B cell (primary cell): Measurements from ENCODE around the gene ERC1. TPM values are rescaled to one million over a fixed set of nuclear protein-coding genes. Genes with fewer than 3 reads are reported as not detected.
A peak's percentile ranks its signal among the peaks of the same experiment; 100 is the strongest.

ENCODE experiments used
- ATAC-seq: fragments of 200-7000 bp; cut with Tn5 transposase; one replicate; pipeline ENCODE4 v1.10.0; 2021; ENCODE audit warnings: low read depth, mild to moderate bottlenecking, moderate number of reproducible peaks, moderate library complexity
- CTCF ChIA-PET: fragments of 350-600 bp; sonication (Branson Sonifier 250); formaldehyde crosslinking; loops from one replicate; lab custom pipeline; 2021; ENCODE audit warnings: antibody characterized with exemption, inconsistent platforms; lab: Charles Lee
- POLR2A ChIA-PET: fragments of 350-600 bp; sonication (Branson Sonifier 250); formaldehyde crosslinking; loops from one replicate; lab custom pipeline; 2021; ENCODE audit warnings: antibody characterized with exemption; lab: Charles Lee
- DNase-seq: peaks from one replicate; pipeline ENCODE4 v3.0.0; 2013
- H2AFZ ChIP-seq: 2 replicates; pipeline ENCODE4 v1.6.1; 2012; ENCODE audit warnings: mild to moderate bottlenecking, low read depth, low read length; ENCODE audit not compliant: insufficient read depth, poor library complexity, severe bottlenecking
- H3K27ac ChIP-seq, 2 donors: 1 replicate in 1 of 2; 2 replicates in 1 of 2; pipeline ENCODE4 v1.5.1; 2012 to 2013; ENCODE audit warnings: low read length in 2 of 2, mild to moderate bottlenecking in 2 of 2, moderate library complexity in 1 of 2
- H3K27me3 ChIP-seq, 4 experiments: fragments of 200-600 bp in 1 of 4; sonication (generic) in 1 of 4; replicated peaks in 1 of 4; 1 replicate in 2 of 4; 2 replicates in 2 of 4; pipeline versions ENCODE4 v1.6.1 to v1.7.0; 2013 to 2016; ENCODE audit warnings: low read length in 3 of 4, mild to moderate bottlenecking in 2 of 4, mixed read lengths in 1 of 4, moderate library complexity in 1 of 4; ENCODE audit not compliant: insufficient read depth in 4 of 4, control insufficient read depth in 3 of 4; ENCODE audit errors: control extremely low read depth in 1 of 4
- H3K36me3 ChIP-seq, 2 experiments: replicated peaks in 1 of 2; 1 replicate in 1 of 2; 2 replicates in 1 of 2; pipeline versions ENCODE4 v1.6.1 to v1.7.1; 2013; ENCODE audit warnings: low read length in 1 of 2; ENCODE audit not compliant: insufficient read depth in 2 of 2, control insufficient read depth in 1 of 2; ENCODE audit errors: control extremely low read depth in 1 of 2, extremely low read depth in 1 of 2
- H3K4me1 ChIP-seq, 2 donors: fragments of 200-600 bp in 1 of 2; sonication (generic) in 1 of 2; 1 replicate in 1 of 2; 2 replicates in 1 of 2; pipeline versions ENCODE4 v1.5.1 to v1.6.1; 2013 to 2017; ENCODE audit warnings: low read length in 2 of 2; ENCODE audit not compliant: control insufficient read depth in 2 of 2, insufficient read depth in 2 of 2
- H3K4me2 ChIP-seq: replicated peaks from 2 replicates; pipeline ENCODE3; 2012; ENCODE audit warnings: mild to moderate bottlenecking, low read depth, low read length; ENCODE audit not compliant: poor library complexity, severe bottlenecking
- H3K4me3 ChIP-seq, 5 experiments: fragments of 200-600 bp in 1 of 5; sonication (generic) in 1 of 5; 1 replicate in 3 of 5; 2 replicates in 2 of 5; pipeline versions ENCODE4 v1.5.1 to v1.7.0; 2011 to 2016; ENCODE audit warnings: low read length in 4 of 5, mild to moderate bottlenecking in 4 of 5, low read depth in 2 of 5, control low read depth in 1 of 5, moderate library complexity in 1 of 5; ENCODE audit not compliant: insufficient read depth in 1 of 5; ENCODE audit errors: control extremely low read depth in 1 of 5, extremely low read depth in 1 of 5
- H3K79me2 ChIP-seq: fragments of 200-600 bp; sonication (generic); one replicate; pipeline ENCODE4 v1.6.0; 2016; ENCODE audit warnings: low read length; ENCODE audit not compliant: control insufficient read depth, insufficient read depth
- H3K9ac ChIP-seq: fragments of 200-600 bp; sonication (generic); 2 replicates; pipeline ENCODE4 v1.6.1; 2017; ENCODE audit warnings: mild to moderate bottlenecking, low read length, moderate library complexity
- H3K9me3 ChIP-seq, 3 donors: one replicate each; pipeline versions ENCODE4 v1.6.1 to v1.7.1; 2013; ENCODE audit warnings: low read length in 2 of 3; ENCODE audit not compliant: control insufficient read depth in 2 of 3, insufficient read depth in 1 of 3; ENCODE audit errors: control extremely low read depth in 1 of 3
- H4K20me1 ChIP-seq: 2 replicates; pipeline ENCODE4 v1.6.0; 2012; ENCODE audit warnings: mild to moderate bottlenecking, low read length; ENCODE audit not compliant: insufficient read depth, control insufficient read depth, poor library complexity, severe bottlenecking
- H3K27ac Mint-ChIP-seq: one replicate; pipeline ENCODE4 v1.8.0; 2021; ENCODE audit warnings: mixed read lengths
- H3K27me3 Mint-ChIP-seq: one replicate; pipeline ENCODE4 v1.8.0; 2021; ENCODE audit warnings: mixed read lengths
- H3K4me1 Mint-ChIP-seq: one replicate; pipeline ENCODE4 v1.8.0; 2021; ENCODE audit warnings: mixed read lengths
- H3K4me3 Mint-ChIP-seq: one replicate; pipeline ENCODE4 v1.8.0; 2021; ENCODE audit warnings: mixed read lengths
- H3K9me3 Mint-ChIP-seq: one replicate; pipeline ENCODE4 v1.8.0; 2022; ENCODE audit warnings: mixed read lengths; ENCODE audit not compliant: insufficient read depth
- EZH2 ChIP-seq: IDR thresholded peaks from 2 replicates; pipeline ENCODE4 v1.6.1; 2012; ENCODE audit warnings: borderline replicate concordance, low read depth, mild to moderate bottlenecking, moderate library complexity, low read length; ENCODE audit not compliant: insufficient read depth, poor library complexity, severe bottlenecking
- WGBS: methylation state at CpG from one replicate; pipeline ENCODE4 v1.1.5; 2013; ENCODE audit warnings: missing lambda C conversion rate; ENCODE audit not compliant: insufficient coverage; 5-methylcytosine and 5-hydroxymethylcytosine counted together
- intact Hi-C: fragments of 100-400 bp; cut with micrococcal nuclease; formaldehyde crosslinking; loops from one replicate; pipeline ENCODE4 v1.10.0; 2022
- polyA minus RNA-seq: library from RNA; depleted of rRNA, polyadenylated mRNA; stranded (reverse); fragments of >200 nt; gene quantifications from 2 replicates; pipeline ENCODE4 v1.2.3, GENCODE V29; 2012
- polyA plus RNA-seq: library from polyadenylated mRNA; depleted of rRNA; stranded (reverse); fragments of >200 nt; gene quantifications from 2 replicates; pipeline ENCODE4 v1.2.3, GENCODE V29; 2012
- total RNA-seq, 2 donors: library from RNA; stranded (reverse); fragments of 120-200 nt in 1 of 2; gene quantifications; 1 replicate in 1 of 2; 2 replicates in 1 of 2; pipeline versions ENCODE4 v1.2.3 to v1.2.4, GENCODE V29; 2013 to 2022
- TF ChIP-seq, protein P1 (sequence below): fragments of 200-600 bp; IDR thresholded peaks from one replicate; pipeline ENCODE4 v1.8.0; 2022; ENCODE audit warnings: antibody characterized with exemption, mild to moderate bottlenecking

ERC1 gene
- total RNA-seq (77.6 and 90.0 TPM in 2 replicates), polyA plus RNA-seq (4.0 and 4.7 TPM in 2 replicates), polyA minus RNA-seq (58.9 and 59.8 TPM in 2 replicates)
- 16.3 TPM for total RNA-seq (2013)

DNA sequence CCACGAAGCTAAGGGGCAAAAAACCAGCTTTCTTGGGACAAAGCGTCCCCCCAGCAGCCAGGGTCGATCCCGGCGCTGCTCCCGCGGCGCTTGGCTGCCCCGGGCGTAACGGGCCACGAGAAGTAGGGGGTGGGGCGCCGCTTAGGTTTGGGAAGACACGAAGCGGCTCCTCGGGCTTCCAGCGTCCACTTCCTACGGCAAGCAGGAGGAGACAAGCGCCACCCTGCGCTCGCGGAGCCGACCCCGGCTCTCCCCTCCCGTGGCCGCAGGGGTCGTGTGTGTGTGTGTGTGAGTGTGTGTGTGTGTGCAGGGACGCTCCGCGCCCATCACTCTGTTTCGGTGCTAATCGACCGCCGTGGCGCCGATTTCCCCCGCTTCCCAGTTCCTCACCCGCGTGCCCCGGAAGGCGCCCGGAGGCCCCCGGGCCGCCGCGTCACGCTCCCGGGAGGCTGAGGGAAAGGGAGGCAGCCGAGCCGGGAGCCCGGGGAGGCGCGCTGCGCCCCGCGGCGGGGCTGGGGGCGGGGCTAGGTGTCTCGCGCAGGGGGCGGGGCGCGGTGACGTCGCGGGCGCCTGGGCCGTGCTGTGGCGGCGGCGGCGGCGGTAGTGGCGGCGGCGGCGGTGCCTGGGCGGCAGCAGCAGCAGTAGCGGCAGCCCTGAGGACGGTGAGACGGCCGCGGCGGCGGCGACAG, at the start of gene ERC1:
ERC1 (plus strand) TSS at position 563 of the 689 bp plus-strand sequence. CDS start 36,681 bp downstream, outside the sequence.
- Mint-ChIP-seq H3K27me3 (no peaks in the 10 kb centered on the region), H3K4me1 (peaks cover 24% of the 10 kb centered on the region), H3K27ac (peak within 1 kb of the TSS; percentile 97), H3K9me3 (no peaks in the 10 kb centered on the region), H3K4me3 (peak within 1 kb of the TSS; percentile 98)
- Histone ChIP-seq H3K27me3 (no peaks in the 10 kb centered on the region), H4K20me1 (no peaks in the 10 kb centered on the region), H3K36me3 (no peaks in the 10 kb centered on the region), H3K4me1 (peaks cover 16 to 18% of the 10 kb centered on the region in 2 donors), H2AFZ (peak within 1 kb of the TSS; percentile 99), H3K79me2 (peaks cover 42% of the 10 kb centered on the region), H3K9ac (peak within 1 kb of the TSS; percentile 95), H3K4me3 (peak within 1 kb of the TSS; percentile 60 to 97 (median 88)), H3K9me3 (no peaks in the 10 kb centered on the region), H3K4me2 (peak within 1 kb of the TSS; percentile 93), H3K27ac (peak within 1 kb of the TSS; percentile 54 to 90)
- ChIA-PET POLR2A (interaction anchor here (0.8 to 2.9 kb wide), 3 partner anchors 39 to 217 kb away, joined by 4 to 27 read pairs (median 5); partner anchors contain the start of gene RAD52), CTCF (interaction anchor here (0.8 to 4.1 kb wide), 5 partner anchors 40 to 612 kb away, joined by 3 to 31 read pairs (median 4); partner anchors contain the start of gene RAD52)
- intact Hi-C loops = loop anchor here (1.0 to 5.0 kb wide), 4 partner anchors 42 to 604 kb away; partner anchors contain the start of genes CCDC77, FBXL14, RAD52 and WNK1
- ATAC-seq (peak; percentile 87), DNase-seq (peak; percentile 93)
- no peak for TF ChIP-seq EZH2
- WGBS = under 1% methylated on average over 85 of the region's 87 CpGs

DNA sequence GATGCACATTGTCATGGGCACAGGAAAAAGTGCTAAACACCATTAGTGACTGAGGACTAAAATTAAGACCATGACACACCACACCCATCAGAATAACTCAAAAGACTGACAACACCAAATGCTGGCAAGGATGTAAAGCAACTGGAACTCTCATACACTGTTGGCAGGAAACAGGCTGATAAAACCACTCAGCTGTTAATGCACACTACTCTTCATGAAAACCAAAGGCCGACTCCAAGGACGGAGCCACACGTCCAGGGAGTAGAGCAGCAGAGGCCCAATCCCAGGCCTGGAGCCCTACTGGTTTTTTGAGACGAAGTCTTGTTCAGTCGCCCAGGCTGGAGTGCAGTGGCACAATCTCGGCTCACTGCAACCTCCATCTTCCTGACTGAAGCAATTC, 48.0 kb upstream of the ERC1 start:
- Histone ChIP-seq H4K20me1 (no peaks in the 10 kb centered on the region), H3K4me3 (no peak overlapping the region), H3K9ac (no peak overlapping the region), H3K4me2 (no peak overlapping the region), H3K79me2 (peaks cover 52% of the 10 kb centered on the region), H2AFZ (no peak overlapping the region), H3K27me3 (no peaks in the 10 kb centered on the region), H3K9me3 (no peaks in the 10 kb centered on the region), H3K27ac (no peak overlapping the region), H3K4me1 (peaks cover 0 to 4% of the 10 kb centered on the region in 2 donors), H3K36me3 (peaks cover 0 to 16% of the 10 kb centered on the region in 2 experiments)
- no peak overlapping the region for H3K4me3 Mint-ChIP-seq
- no peaks in the 10 kb centered on the region for H3K9me3 Mint-ChIP-seq
- CTCF ChIA-PET = interaction anchor here (0.6 kb wide), 1 partner anchor 210 kb away, joined by 4 read pairs; no protein-coding TSS in a partner anchor
- TF ChIP-seq EZH2 = no peak
- TF ChIP-seq, protein P1, sequence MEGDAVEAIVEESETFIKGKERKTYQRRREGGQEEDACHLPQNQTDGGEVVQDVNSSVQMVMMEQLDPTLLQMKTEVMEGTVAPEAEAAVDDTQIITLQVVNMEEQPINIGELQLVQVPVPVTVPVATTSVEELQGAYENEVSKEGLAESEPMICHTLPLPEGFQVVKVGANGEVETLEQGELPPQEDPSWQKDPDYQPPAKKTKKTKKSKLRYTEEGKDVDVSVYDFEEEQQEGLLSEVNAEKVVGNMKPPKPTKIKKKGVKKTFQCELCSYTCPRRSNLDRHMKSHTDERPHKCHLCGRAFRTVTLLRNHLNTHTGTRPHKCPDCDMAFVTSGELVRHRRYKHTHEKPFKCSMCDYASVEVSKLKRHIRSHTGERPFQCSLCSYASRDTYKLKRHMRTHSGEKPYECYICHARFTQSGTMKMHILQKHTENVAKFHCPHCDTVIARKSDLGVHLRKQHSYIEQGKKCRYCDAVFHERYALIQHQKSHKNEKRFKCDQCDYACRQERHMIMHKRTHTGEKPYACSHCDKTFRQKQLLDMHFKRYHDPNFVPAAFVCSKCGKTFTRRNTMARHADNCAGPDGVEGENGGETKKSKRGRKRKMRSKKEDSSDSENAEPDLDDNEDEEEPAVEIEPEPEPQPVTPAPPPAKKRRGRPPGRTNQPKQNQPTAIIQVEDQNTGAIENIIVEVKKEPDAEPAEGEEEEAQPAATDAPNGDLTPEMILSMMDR = no peak
- no peaks in the 10 kb centered on the region for H3K27me3 Mint-ChIP-seq
- DNase-seq = no peak
- H3K27ac Mint-ChIP-seq = peak overlapping the region; percentile 32
- POLR2A ChIA-PET = interaction anchor here (0.6 kb wide), 1 partner anchor 9 kb away, joined by 7 read pairs; no protein-coding TSS in a partner anchor
- 98% methylated on average over 6 of the region's 6 CpGs for WGBS
- intact Hi-C loops = loop anchor here (10.0 kb wide), 1 partner anchor 298 kb away; no protein-coding TSS in a partner anchor
- ATAC-seq = no peak
- peaks cover 21% of the 10 kb centered on the region for H3K4me1 Mint-ChIP-seq
